CD4-positive, alpha-beta T cell treated with Interleukin-4 for 4 hours (primary cell): ENCODE measurements around the gene BLM.
A peak's percentile ranks its signal among the peaks of the same experiment; 100 is the strongest.

ENCODE experiments used
- DNase-seq: peaks from one replicate; pipeline ENCODE4 v3.0.0-alpha.2; 2020

Gene BLM

GRCh38 chr15:90799639-90800170 is 82.6 kb downstream of the BLM start:
- no peak for DNase-seq

- DNase-seq = no peak
Measured at GRCh38 chr15:90801803-90802202, 84.7 kb downstream of the BLM start.

- DNase-seq = no peak
Measured at GRCh38 chr15:90807074-90807785, 90.1 kb downstream of the BLM start.

- no peak for DNase-seq
Measured at GRCh38 chr15:90807786-90808086, 90.6 kb downstream of the BLM start.

GRCh38 chr15:90808517-90809235 is 91.5 kb downstream of the BLM start:
- no peak for DNase-seq

GRCh38 chr15:90809536-90809935 is 92.4 kb downstream of the BLM start:
- no peak for DNase-seq

- DNase-seq = no peak
Measured at GRCh38 chr15:90810354-90810753, 93.2 kb downstream of the BLM start.

- DNase-seq = no peak
Measured at GRCh38 chr15:90812171-90812957, 95.2 kb downstream of the BLM start.

GRCh38 chr15:90812958-90813265 is 95.8 kb downstream of the BLM start:
- no peak for DNase-seq

- DNase-seq = no peak
Measured at GRCh38 chr15:90813796-90814190, 96.6 kb downstream of the BLM start.

GRCh38 chr15:90814191-90814821 is 97.2 kb downstream of the BLM start:
- no peak for DNase-seq

- no peak for DNase-seq
Measured at GRCh38 chr15:90816401-90817116, 99.4 kb downstream of the BLM start.

- no peak for DNase-seq
Measured at GRCh38 chr15:90817117-90818057, 100.2 kb downstream of the BLM start.

GRCh38 chr15:90818251-90819210 is 101.4 kb downstream of the BLM start:
- DNase-seq = peak; percentile 35

GRCh38 chr15:90819390-90819789 is 102.2 kb downstream of the BLM start:
- no peak for DNase-seq

GRCh38 chr15:90819850-90820249 is 102.7 kb downstream of the BLM start:
- DNase-seq = no peak

- DNase-seq = no peak
Measured at GRCh38 chr15:90820481-90820880, 103.3 kb downstream of the BLM start.

GRCh38 chr15:90822204-90822955 is 105.2 kb downstream of the BLM start:
- DNase-seq = no peak

- no peak for DNase-seq
Measured at GRCh38 chr15:90823455-90823974, 106.4 kb downstream of the BLM start.
